ENCODE results near the gene NKX1-2. TPM values are rescaled to one million over a fixed set of nuclear protein-coding genes. Genes with fewer than 3 reads are reported as not detected.

NKX1-2 gene
- total and polyA plus RNA-seq, 2 donors from 2014 or later, result not detected

- Histone ChIP-seq H3K36me3 (ENCODE audit: control insufficient read depth in 2 of 3, insufficient read depth in 3 of 3, low read length in 3 of 3) (no peaks in the 10 kb centered on the region), H3K4me1 (ENCODE audit: control insufficient read depth in 2 of 3, insufficient read depth in 2 of 3, low read depth in 1 of 3, low read length in 3 of 3) (peaks cover 0 to 12% (median 0%) of the 10 kb centered on the region in 3 donors), H3K9ac (ENCODE audit: low read length in 3 of 3) (peak overlapping the region in 2 of 3 donors; percentile 57 to 65), H3K27ac (ENCODE audit: low read depth in 2 of 2, low read length in 2 of 2) (peak overlapping the region in 1 of 2 donors; percentile 34), H3K9me3 (ENCODE audit: control insufficient read depth in 2 of 3, insufficient read depth in 1 of 3, low read length in 3 of 3) (no peaks in the 10 kb centered on the region), H3K27me3 (ENCODE audit: control insufficient read depth, insufficient read depth, low read length) (no peaks in the 10 kb centered on the region), H3K4me3 (ENCODE audit: low read length in 3 of 3) (peak overlapping the region; percentile 51 to 79 (median 75))
- no peak for TF ChIP-seq CTCF (IDR thresholded peaks at IDR 0.05; ENCODE audit: borderline replicate concordance, extremely low read depth, insufficient read depth)
- no peak for FAIRE-seq
- no peak for DNase-seq
- intact Hi-C loops (cut with DNase I), result no loop called here
These were observed 12.5 kb upstream of the NKX1-2 start for GRCh38 chr10:124462348-124462695.

- Histone ChIP-seq H3K9me3 (ENCODE audit: control insufficient read depth in 2 of 3, insufficient read depth in 1 of 3, low read length in 3 of 3) (no peaks in the 10 kb centered on the region), H3K4me1 (ENCODE audit: control insufficient read depth in 2 of 3, insufficient read depth in 2 of 3, low read depth in 1 of 3, low read length in 3 of 3) (peaks cover 0 to 12% (median 0%) of the 10 kb centered on the region in 3 donors), H3K27ac (ENCODE audit: low read depth in 2 of 2, low read length in 2 of 2) (peak within 1 kb of the TSS; percentile 48 to 88), H3K36me3 (ENCODE audit: control insufficient read depth in 2 of 3, insufficient read depth in 3 of 3, low read length in 3 of 3) (no peaks in the 10 kb centered on the region), H3K4me3 (ENCODE audit: low read length in 3 of 3) (peak within 1 kb of the TSS; percentile 55 to 79 (median 75)), H3K9ac (ENCODE audit: low read length in 3 of 3) (peak within 1 kb of the TSS in 2 of 3 donors; percentile 57 to 65), H3K27me3 (ENCODE audit: control insufficient read depth, insufficient read depth, low read length) (no peaks in the 10 kb centered on the region)
- intact Hi-C loops (cut with DNase I), result no loop called here
- TF ChIP-seq CTCF (IDR thresholded peaks at IDR 0.05; ENCODE audit: borderline replicate concordance, extremely low read depth, insufficient read depth), result peak; percentile 36
- DNase-seq (peak; percentile 83 to 93 (median 89)), FAIRE-seq (no peak)
These were observed 12.0 kb upstream of the NKX1-2 start, which contains the start of gene LHPP for GRCh38 chr10:124461642-124462347. TSS of gene LHPP (plus strand) at chr10:124461823. CDS start at chr10:124461863, 40 bp downstream.

- TF ChIP-seq CTCF (IDR thresholded peaks at IDR 0.05; ENCODE audit: borderline replicate concordance, extremely low read depth, insufficient read depth), result no peak
- DNase-seq, result no peak
- no peak for FAIRE-seq
- no peak overlapping the region for H3K9ac ChIP-seq (ENCODE audit: low read length in 3 of 3)
- peaks cover 0 to 12% (median 0%) of the 10 kb centered on the region in 3 donors for H3K4me1 ChIP-seq (ENCODE audit: control insufficient read depth in 2 of 3, insufficient read depth in 2 of 3, low read depth in 1 of 3, low read length in 3 of 3)
- intact Hi-C loops (cut with DNase I), result no loop called here
- no peaks in the 10 kb centered on the region for H3K36me3 ChIP-seq (ENCODE audit: control insufficient read depth in 2 of 3, insufficient read depth in 3 of 3, low read length in 3 of 3)
- H3K27ac ChIP-seq (ENCODE audit: low read depth in 2 of 2, low read length in 2 of 2), result no peak overlapping the region
- no peak overlapping the region for H3K4me3 ChIP-seq (ENCODE audit: low read length in 3 of 3)
- no peaks in the 10 kb centered on the region for H3K9me3 ChIP-seq (ENCODE audit: control insufficient read depth in 2 of 3, insufficient read depth in 1 of 3, low read length in 3 of 3)
- H3K27me3 ChIP-seq (ENCODE audit: control insufficient read depth, insufficient read depth, low read length), result no peaks in the 10 kb centered on the region
These were observed 10.3 kb upstream of the NKX1-2 start for GRCh38 chr10:124460144-124460543.
